Right kidney (tissue), 1 donor: Measurements from ENCODE around the gene DNAH2.

Source experiments
- DNase-seq: peaks from one replicate; pipeline ENCODE4 v3.0.0-alpha.2; 2016

Gene DNAH2

GRCh38 chr17:7702776-7703175 is 14.8 kb upstream of the DNAH2 start:
- DNase-seq, result no peak

- DNase-seq, result peak; percentile 67
Measured at GRCh38 chr17:7703584-7704479, 13.7 kb upstream of the DNAH2 start.

GRCh38 chr17:7704601-7705268 is 12.8 kb upstream of the DNAH2 start, which contains the start of gene EFNB3:
TSS of gene EFNB3 (plus strand) at chr17:7705202. CDS start at chr17:7705599, 397 bp downstream.
- DNase-seq, result peak; percentile 61

- DNase-seq, result peak; percentile 40
Measured at GRCh38 chr17:7705269-7706255, 12.0 kb upstream of the DNAH2 start.

GRCh38 chr17:7706631-7707354 is 10.8 kb upstream of the DNAH2 start:
- DNase-seq, result no peak

GRCh38 chr17:7707446-7707845 is 10.1 kb upstream of the DNAH2 start:
- DNase-seq, result no peak

GRCh38 chr17:7707858-7708750 is 9.4 kb upstream of the DNAH2 start:
- no peak for DNase-seq

GRCh38 chr17:7709031-7709430 is 8.5 kb upstream of the DNAH2 start:
- DNase-seq, result no peak

GRCh38 chr17:7710301-7710700 is 7.2 kb upstream of the DNAH2 start:
- DNase-seq, result no peak

GRCh38 chr17:7711051-7711755 is 6.3 kb upstream of the DNAH2 start:
- no peak for DNase-seq

GRCh38 chr17:7712111-7712771 is 5.3 kb upstream of the DNAH2 start:
- no peak for DNase-seq

GRCh38 chr17:7713782-7714181 is 3.8 kb upstream of the DNAH2 start:
- DNase-seq, result no peak

- no peak for DNase-seq
Measured at GRCh38 chr17:7714721-7715594, 2.6 kb upstream of the DNAH2 start.

GRCh38 chr17:7715936-7716886 is 1.3 kb upstream of the DNAH2 start:
- no peak for DNase-seq

- DNase-seq, result no peak
Measured at GRCh38 chr17:7717756-7718350, 309 bp downstream of the DNAH2 start.

GRCh38 chr17:7719661-7720060 is 2.1 kb downstream of the DNAH2 start:
- no peak for DNase-seq

GRCh38 chr17:7720125-7720524 is 2.6 kb downstream of the DNAH2 start:
- no peak for DNase-seq
